Left lung (tissue), 10 donors: ENCODE results near the gene HES4. TPM values are rescaled to one million over a fixed set of nuclear protein-coding genes. Genes with fewer than 3 reads are reported as not detected.

Source experiments
- ATAC-seq: fragments of 200-7000 bp; cut with Tn5 transposase; one replicate; pipeline ENCODE4 v1.9.1; 2020; ENCODE audit warnings: moderate library complexity
- DNase-seq, 4 donors: peaks; one replicate each; pipeline ENCODE4 v3.0.0-alpha.2; 2013 to 2020
- H3K27ac ChIP-seq, 2 donors: fragments of 200-600 bp; sonication (generic) in 1 of 2; one replicate each; pipeline versions ENCODE4 v1.5.0 to v1.8.0; 2020 to 2021
- H3K27me3 ChIP-seq, 2 donors: fragments of 200-600 bp; sonication (generic) in 1 of 2; one replicate each; pipeline versions ENCODE4 v1.5.0 to v1.8.0; 2020 to 2021
- H3K36me3 ChIP-seq, 2 donors: fragments of 200-600 bp; sonication (generic) in 1 of 2; one replicate each; pipeline versions ENCODE4 v1.5.0 to v1.8.0; 2020 to 2021
- H3K4me1 ChIP-seq, 2 donors: fragments of 200-600 bp; one replicate each; pipeline ENCODE4 v1.8.0; 2021
- H3K4me3 ChIP-seq, 2 donors: fragments of 200-600 bp; sonication (generic) in 1 of 2; one replicate each; pipeline versions ENCODE4 v1.5.0 to v1.8.0; 2020 to 2021; ENCODE audit warnings: mild to moderate bottlenecking in 1 of 2
- H3K9me3 ChIP-seq, 2 donors: fragments of 200-600 bp; sonication (generic) in 1 of 2; one replicate each; pipeline versions ENCODE4 v1.5.0 to v1.8.0; 2020 to 2021
- CTCF ChIP-seq, 2 donors: fragments of 200-600 bp; sonication (generic) in 1 of 2; IDR thresholded peaks; one replicate each; pipeline versions ENCODE4 v1.5.0 to v1.8.0; 2021; ENCODE audit warnings: antibody characterized with exemption in 2 of 2
- intact Hi-C, 2 donors: fragments of 100-400 bp; cut with DNase I; formaldehyde crosslinking; loops; one replicate each; pipeline versions ENCODE4 v1.11.2 to v1.14.2; 2022
- polyA plus RNA-seq, 6 donors: library from polyadenylated mRNA; unstranded; fragments of 120-200 nt; gene quantifications; one replicate each; pipeline ENCODE4 v1.2.1, GENCODE V29; 2013; ENCODE audit not compliant: insufficient read length in 6 of 6
- total RNA-seq, 2 donors: library from RNA; stranded (reverse); fragmentation: NEBNext Ultra II Directional; extraction: Animal tissue kit (Norgen Biotek cat#: 25700); gene quantifications; one replicate each; pipeline ENCODE4 v1.2.1, GENCODE V29; 2021
- donor health status: DM: no; HTN: yes; CAD: no.
- donor health status: DM: no; HTN: no; CAD: no.

The HES4 gene
- total and polyA plus RNA-seq, 8 donors, result 4.4 to 37.5 (median 10.2) TPM

GRCh38 chr1:1040004-1040991 is 40.4 kb upstream of the HES4 start:
- Histone ChIP-seq H3K9me3 (no peaks in the 10 kb centered on the region), H3K27me3 (peaks cover 0 to 60% of the 10 kb centered on the region in 2 donors), H3K4me3 (peak overlapping the region; percentile 22 to 29), H3K4me1 (peaks cover 13 to 19% of the 10 kb centered on the region in 2 donors), H3K36me3 (peaks cover 0 to 25% of the 10 kb centered on the region in 2 donors), H3K27ac (no peak overlapping the region)
- ATAC-seq (peak; percentile 93), DNase-seq (peak in 3 of 4 donors; percentile 69 to 88 (median 79))
- intact Hi-C loops, result no loop called here
- TF ChIP-seq CTCF (IDR thresholded peaks at IDR 0.05), result no peak

GRCh38 chr1:1039145-1039910 is 39.4 kb upstream of the HES4 start:
- Histone ChIP-seq H3K4me1 (peaks cover 13 to 21% of the 10 kb centered on the region in 2 donors), H3K27me3 (peaks cover 4 to 70% of the 10 kb centered on the region in 2 donors), H3K36me3 (peaks cover 0 to 15% of the 10 kb centered on the region in 2 donors), H3K9me3 (no peaks in the 10 kb centered on the region), H3K4me3 (no peak overlapping the region), H3K27ac (no peak overlapping the region)
- TF ChIP-seq CTCF (IDR thresholded peaks at IDR 0.05), result no peak
- ATAC-seq (no peak), DNase-seq (no peak)
- intact Hi-C loops, result no loop called here

- H3K4me3 ChIP-seq, result no peak overlapping the region
- intact Hi-C loops, result no loop called here
- no peak for DNase-seq
- H3K4me1 ChIP-seq, result peaks cover 13 to 28% of the 10 kb centered on the region in 2 donors
- H3K9me3 ChIP-seq, result no peaks in the 10 kb centered on the region
- H3K27ac ChIP-seq, result no peak overlapping the region
- ATAC-seq, result no peak
- peaks cover 0 to 8% of the 10 kb centered on the region in 2 donors for H3K36me3 ChIP-seq
- no peak for TF ChIP-seq CTCF (IDR thresholded peaks at IDR 0.05)
- peaks cover 9 to 76% of the 10 kb centered on the region in 2 donors for H3K27me3 ChIP-seq
Observed at GRCh38 chr1:1038694-1039093, 38.8 kb upstream of the HES4 start.

- Histone ChIP-seq H3K36me3 (no peaks in the 10 kb centered on the region), H3K27me3 (peaks cover 13 to 86% of the 10 kb centered on the region in 2 donors), H3K4me3 (no peak overlapping the region), H3K9me3 (no peaks in the 10 kb centered on the region), H3K4me1 (peaks cover 17 to 36% of the 10 kb centered on the region in 2 donors), H3K27ac (no peak overlapping the region)
- TF ChIP-seq CTCF (IDR thresholded peaks at IDR 0.05), result no peak
- ATAC-seq, result no peak
- DNase-seq, result no peak
- intact Hi-C loops, result no loop called here
Observed at GRCh38 chr1:1037366-1038327, 37.8 kb upstream of the HES4 start.
